Esophagus (tissue), 2 donors: ENCODE results near the gene RAB40B. TPM values are rescaled to one million over a fixed set of nuclear protein-coding genes. Genes with fewer than 3 reads are reported as not detected.
A peak's percentile ranks its signal among the peaks of the same experiment; 100 is the strongest.

ENCODE experiments used
- H3K27ac ChIP-seq, 2 donors: one replicate each; pipeline ENCODE4 v1.5.1; 2013; ENCODE audit warnings: low read depth in 2 of 2, mild to moderate bottlenecking in 2 of 2, inconsistent platforms in 1 of 2, low read length in 1 of 2, moderate library complexity in 1 of 2
- H3K27me3 ChIP-seq, 2 donors: one replicate each; pipeline ENCODE4 v1.6.1; 2013; ENCODE audit warnings: low read length in 2 of 2, control low read depth in 1 of 2, mild to moderate bottlenecking in 1 of 2; ENCODE audit not compliant: insufficient read depth in 2 of 2, control insufficient read depth in 1 of 2
- H3K36me3 ChIP-seq, 2 donors: one replicate each; pipeline ENCODE4 v1.6.1; 2013; ENCODE audit warnings: low read length in 1 of 2; ENCODE audit not compliant: control insufficient read depth in 2 of 2, insufficient read depth in 2 of 2
- H3K4me1 ChIP-seq, 2 donors: one replicate each; pipeline ENCODE4 v1.6.1; 2013; ENCODE audit warnings: low read length in 1 of 2; ENCODE audit not compliant: control insufficient read depth in 2 of 2, insufficient read depth in 2 of 2
- H3K4me3 ChIP-seq, 2 donors: one replicate each; pipeline ENCODE4 v1.5.1; 2013; ENCODE audit warnings: low read length in 2 of 2, mild to moderate bottlenecking in 2 of 2, low read depth in 1 of 2, moderate library complexity in 1 of 2
- H3K9me3 ChIP-seq, 2 donors: one replicate each; pipeline ENCODE4 v1.6.1; 2013; ENCODE audit warnings: mild to moderate bottlenecking in 2 of 2, low read depth in 1 of 2, low read length in 1 of 2, moderate library complexity in 1 of 2; ENCODE audit not compliant: control insufficient read depth in 2 of 2, insufficient read depth in 1 of 2
- WGBS, 2 donors: extraction: QIAGEN DNeasy Blood & Tissue Kit; methylation state at CpG; one replicate each; pipeline ENCODE4 v1.1.7; 2013; 5-methylcytosine and 5-hydroxymethylcytosine counted together
- polyA plus RNA-seq, 2 donors: library from polyadenylated mRNA; stranded (reverse); fragments of 200-250 nt; gene quantifications; one replicate each; pipeline ENCODE4 v1.2.3, GENCODE V29; 2013
- donor health status: healthy with polysubstance abuse.
- donor health status: Bipolar disorder and iron deficiency.

RAB40B gene
- polyA plus RNA-seq, 2 donors: 9.3 to 9.7 TPM

DNA sequence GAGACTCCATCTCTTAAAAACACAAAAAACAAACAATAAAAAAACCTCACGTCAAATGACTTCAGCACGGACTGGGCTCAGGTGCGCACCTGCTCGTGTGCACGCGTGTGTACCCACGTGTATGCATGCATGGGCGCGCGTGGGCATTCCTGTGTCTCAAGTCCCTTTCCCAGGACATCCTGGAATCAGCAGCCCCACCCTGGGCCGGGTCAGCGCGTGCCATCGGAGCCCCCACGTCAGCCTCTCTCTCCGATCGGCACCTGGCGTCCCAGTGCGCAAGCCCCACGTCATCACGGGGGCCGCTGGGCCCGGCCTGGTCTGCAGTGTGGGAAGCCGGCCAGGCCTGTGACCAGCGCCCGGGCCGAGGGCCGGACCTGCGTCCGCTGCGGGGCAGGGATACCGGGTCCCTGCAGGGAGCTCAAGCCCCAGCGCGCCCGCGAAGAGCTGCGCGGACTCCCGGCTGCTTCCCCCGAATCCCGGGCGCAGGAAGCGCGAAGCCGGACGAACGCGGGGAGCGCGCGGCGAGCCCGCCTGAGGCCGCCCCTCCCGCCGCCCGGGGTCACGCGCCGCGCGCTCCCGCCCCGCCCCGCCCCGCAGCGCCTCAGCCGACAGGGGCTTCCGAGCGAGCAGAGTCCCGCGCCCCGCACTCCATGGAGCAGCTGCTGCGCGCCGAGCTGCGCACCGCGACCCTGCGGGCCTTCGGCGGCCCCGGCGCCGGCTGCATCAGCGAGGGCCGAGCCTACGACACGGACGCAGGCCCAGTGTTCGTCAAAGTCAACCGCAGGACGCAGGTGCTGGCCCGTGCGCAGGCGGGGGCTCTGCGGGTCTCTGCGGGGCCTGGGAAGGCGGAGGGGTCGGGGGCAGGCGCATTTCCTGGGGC is 36.7 kb upstream of the RAB40B start, which contains the start of gene FN3K:
FN3K (plus strand) TSS at position 629 of the 880 bp plus-strand sequence; CDS start at position 651, 22 bp downstream.
- Histone ChIP-seq H3K36me3 (no peaks in the 10 kb centered on the region), H3K27me3 (no peaks in the 10 kb centered on the region), H3K4me3 (peak within 1 kb of the TSS; percentile 66 to 79), H3K27ac (peak within 1 kb of the TSS; percentile 51 to 52), H3K4me1 (peaks cover 0 to 4% of the 10 kb centered on the region in 2 donors), H3K9me3 (peaks cover 0 to 8% of the 10 kb centered on the region in 2 donors)
- 4 to 6% methylated on average over 57 to 101 of the region's 101 CpGs for WGBS, 2 donors

DNA sequence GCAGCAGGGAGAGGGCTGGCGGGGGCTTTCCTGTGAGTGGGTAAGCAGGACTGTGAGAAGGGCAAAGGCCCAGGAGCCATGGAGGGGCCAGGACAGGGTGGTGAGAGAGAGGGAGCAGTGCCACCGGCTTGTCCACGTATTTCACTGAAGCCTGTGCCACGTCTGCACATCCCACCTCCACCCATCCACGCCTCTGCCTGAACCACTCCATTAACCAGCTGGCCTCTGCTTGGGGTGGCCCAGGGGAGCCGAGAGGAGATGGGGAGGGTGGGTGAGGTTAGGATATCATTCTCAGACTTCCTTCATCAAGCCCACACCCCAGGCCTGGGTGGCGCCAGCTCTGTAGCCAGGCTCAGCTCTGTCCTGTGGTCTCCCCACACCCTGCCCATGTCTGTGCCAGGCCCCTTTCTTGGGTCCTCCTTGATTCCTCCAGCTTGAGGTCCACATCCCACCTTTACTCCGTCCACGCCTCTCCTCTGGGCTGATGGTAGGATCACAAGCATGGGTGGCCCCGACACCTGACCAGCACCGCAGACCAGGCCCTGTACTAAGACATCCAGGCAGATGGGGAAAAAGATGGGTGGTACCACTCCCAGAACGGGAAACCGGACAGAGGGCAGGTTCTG is 33.7 kb upstream of the RAB40B start:
- peaks cover 0 to 8% of the 10 kb centered on the region in 2 donors for H3K9me3 ChIP-seq
- no peak overlapping the region for H3K27ac ChIP-seq
- 92 to 94% methylated on average over 13 of the region's 13 CpGs for WGBS, 2 donors
- peaks cover 0 to 12% of the 10 kb centered on the region in 2 donors for H3K36me3 ChIP-seq
- peaks cover 0 to 4% of the 10 kb centered on the region in 2 donors for H3K4me1 ChIP-seq
- H3K27me3 ChIP-seq: no peaks in the 10 kb centered on the region
- H3K4me3 ChIP-seq: no peak overlapping the region

DNA sequence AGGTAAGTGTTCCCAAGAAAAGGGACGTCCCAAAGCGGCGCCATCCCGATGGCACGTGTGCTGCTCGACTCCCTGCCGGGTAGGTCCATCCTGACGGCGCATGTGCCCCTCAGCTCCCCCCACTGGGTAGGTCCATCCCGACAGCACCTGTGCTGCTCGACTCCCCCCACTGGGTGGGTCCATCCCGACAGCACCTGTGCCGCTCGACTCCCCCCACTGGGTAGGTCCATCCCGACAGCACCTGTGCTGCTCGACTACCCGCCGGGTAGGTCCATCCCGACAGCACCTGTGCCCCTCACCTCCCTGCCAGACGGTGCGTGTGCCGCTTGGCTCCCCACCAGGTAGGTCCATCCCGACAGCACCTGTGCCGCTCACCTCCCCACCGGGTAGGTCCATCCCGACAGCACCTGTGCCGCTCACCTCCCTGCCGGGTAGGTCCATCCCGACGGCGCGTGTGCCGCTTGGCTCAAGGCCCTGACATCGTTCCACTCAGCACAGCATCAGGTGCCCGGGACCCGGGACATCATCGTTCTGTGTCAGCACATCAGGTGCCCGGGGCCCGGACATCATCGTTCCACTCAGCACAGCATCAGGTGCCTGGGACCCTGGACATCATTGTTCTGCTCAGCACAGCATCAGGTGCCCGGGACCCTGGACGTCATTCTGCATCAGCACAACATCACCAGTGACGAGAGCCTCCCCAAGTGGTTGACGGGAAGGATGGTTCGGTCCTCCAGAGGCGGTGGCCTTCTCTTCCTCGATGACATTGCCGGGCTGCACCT is 31.2 kb upstream of the RAB40B start:
- H3K4me3 ChIP-seq: no peak overlapping the region
- no peaks in the 10 kb centered on the region for H3K27me3 ChIP-seq
- H3K36me3 ChIP-seq: peaks cover 8 to 20% of the 10 kb centered on the region in 2 donors
- 87% methylated on average over 48 of the region's 48 CpGs for WGBS, 2 donors
- H3K9me3 ChIP-seq: peaks cover 0 to 8% of the 10 kb centered on the region in 2 donors
- H3K27ac ChIP-seq: no peak overlapping the region
- H3K4me1 ChIP-seq: no peaks in the 10 kb centered on the region

DNA sequence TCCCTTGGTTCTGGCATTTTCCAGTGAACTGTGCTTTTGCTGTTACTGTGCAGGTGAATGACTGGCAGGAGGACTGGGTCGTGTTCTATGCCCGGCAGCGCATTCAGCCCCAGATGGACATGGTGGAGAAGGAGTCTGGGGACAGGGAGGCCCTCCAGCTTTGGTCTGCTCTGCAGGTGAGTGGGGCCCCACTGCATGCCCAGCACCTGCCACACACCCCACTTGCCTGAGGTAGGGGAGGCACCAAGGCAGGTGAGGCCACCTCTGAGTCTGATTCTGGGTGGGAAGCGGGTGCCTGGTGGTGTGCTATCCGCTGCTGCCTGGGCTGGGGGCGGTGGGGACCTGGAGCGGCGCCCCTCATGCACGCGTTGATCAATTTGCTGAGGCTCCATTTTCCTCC is 27.9 kb upstream of the RAB40B start:
- Histone ChIP-seq H3K27me3 (no peaks in the 10 kb centered on the region), H3K4me3 (no peak overlapping the region), H3K36me3 (peaks cover 18 to 28% of the 10 kb centered on the region in 2 donors), H3K4me1 (no peaks in the 10 kb centered on the region), H3K27ac (no peak overlapping the region), H3K9me3 (no peaks in the 10 kb centered on the region)
- 95 to 97% methylated on average over 10 of the region's 10 CpGs for WGBS, 2 donors

DNA sequence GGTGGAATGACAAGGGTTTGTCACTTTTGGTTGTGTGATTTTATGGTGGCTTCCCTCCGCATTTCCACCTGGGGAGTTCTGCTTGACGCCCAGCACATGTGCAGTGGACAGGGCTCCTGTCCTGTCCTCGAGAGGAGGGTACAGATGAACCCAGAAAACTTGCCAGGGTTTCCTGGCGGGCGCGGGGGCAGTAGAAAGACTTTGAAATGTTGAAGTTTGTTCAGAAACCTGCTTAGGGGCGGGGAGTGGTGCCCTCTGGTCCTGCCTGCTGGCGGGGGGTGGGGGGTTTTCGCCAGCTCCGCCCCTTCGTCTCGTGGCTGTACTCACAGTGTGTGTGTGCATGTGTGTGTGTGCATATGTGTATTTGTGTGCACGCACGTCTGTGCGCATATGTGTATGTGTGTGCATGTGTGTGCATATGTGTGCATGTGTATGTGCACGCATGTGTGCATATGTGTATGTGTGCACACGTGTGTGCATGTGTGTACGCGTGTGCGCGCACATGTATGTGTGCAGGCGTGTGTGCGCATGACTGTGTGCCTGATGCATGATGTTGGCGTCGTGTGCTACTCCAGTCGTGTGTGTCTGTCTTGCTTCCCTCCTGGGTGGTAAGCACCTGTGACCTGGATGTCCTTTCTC is 24.8 kb upstream of the RAB40B start:
- 91% methylated on average over 26 of the region's 26 CpGs for WGBS, 2 donors
- Histone ChIP-seq H3K9me3 (no peaks in the 10 kb centered on the region), H3K4me1 (no peaks in the 10 kb centered on the region), H3K27ac (no peak overlapping the region), H3K4me3 (no peak overlapping the region), H3K27me3 (no peaks in the 10 kb centered on the region), H3K36me3 (peaks cover 18 to 33% of the 10 kb centered on the region in 2 donors)

DNA sequence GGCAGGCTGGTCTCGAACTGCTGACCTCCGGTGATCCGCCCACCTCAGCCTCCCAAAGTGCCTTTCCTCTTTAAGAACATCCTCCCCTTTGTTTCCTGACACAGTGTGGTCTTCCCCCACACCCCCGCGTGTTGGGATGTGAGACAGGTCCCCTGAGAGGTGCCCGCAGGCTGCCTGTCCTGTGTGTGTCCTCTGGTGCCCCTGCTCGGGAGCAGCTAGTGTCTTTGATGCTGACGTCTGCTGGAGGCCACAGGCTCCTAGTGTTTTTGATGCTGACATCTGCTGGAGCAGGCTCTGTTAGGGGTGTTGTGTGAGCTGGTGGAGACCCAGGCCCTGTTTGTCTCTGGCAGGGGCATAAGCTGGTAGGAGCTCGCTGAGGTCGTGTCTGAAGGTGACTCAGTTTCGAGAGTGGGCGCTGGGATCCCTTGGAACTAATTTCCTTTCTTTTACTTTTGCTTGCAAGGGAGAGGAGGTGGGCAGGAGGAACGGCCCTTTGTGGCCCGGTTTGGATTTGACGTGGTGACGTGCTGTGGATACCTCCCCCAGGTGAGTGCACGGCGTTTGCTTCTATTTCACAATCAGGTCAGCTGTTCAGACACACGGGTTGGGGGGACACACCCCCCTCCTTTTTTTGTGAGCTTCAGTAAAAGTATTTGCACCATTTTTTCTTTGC is 24.0 kb upstream of the RAB40B start:
- no peak overlapping the region for H3K27ac ChIP-seq
- H3K36me3 ChIP-seq: peaks cover 18 to 33% of the 10 kb centered on the region in 2 donors
- peaks cover 0 to 7% of the 10 kb centered on the region in 2 donors for H3K4me1 ChIP-seq
- H3K9me3 ChIP-seq: no peaks in the 10 kb centered on the region
- no peak overlapping the region for H3K4me3 ChIP-seq
- no peaks in the 10 kb centered on the region for H3K27me3 ChIP-seq
- WGBS, 2 donors: 85 to 89% methylated on average over 19 of the region's 19 CpGs

DNA sequence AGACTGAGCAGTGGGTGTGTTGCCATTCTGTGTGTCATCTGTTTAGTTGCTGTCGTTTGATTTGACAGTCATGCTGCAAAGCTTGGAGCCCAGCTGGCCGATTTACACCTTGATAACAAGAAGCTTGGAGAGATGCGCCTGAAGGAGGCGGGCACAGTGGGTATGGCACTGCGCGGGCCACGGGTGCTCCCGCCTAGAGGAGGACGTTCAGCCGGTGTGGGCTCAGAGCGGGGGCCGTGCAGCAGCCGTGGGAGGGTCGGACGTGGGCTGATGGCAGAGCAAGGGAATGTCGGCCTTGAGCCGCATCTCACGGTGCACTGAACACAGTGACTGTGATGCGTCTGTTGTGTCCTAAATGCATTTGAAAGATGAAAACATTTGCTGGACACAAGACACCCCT is 21.7 kb upstream of the RAB40B start:
- no peaks in the 10 kb centered on the region for H3K27me3 ChIP-seq
- H3K27ac ChIP-seq: no peak overlapping the region
- H3K4me3 ChIP-seq: no peak overlapping the region
- H3K4me1 ChIP-seq: peaks cover 0 to 12% of the 10 kb centered on the region in 2 donors
- peaks cover 10 to 22% of the 10 kb centered on the region in 2 donors for H3K36me3 ChIP-seq
- WGBS, 2 donors: 93 to 94% methylated on average over 19 of the region's 19 CpGs
- no peaks in the 10 kb centered on the region for H3K9me3 ChIP-seq

DNA sequence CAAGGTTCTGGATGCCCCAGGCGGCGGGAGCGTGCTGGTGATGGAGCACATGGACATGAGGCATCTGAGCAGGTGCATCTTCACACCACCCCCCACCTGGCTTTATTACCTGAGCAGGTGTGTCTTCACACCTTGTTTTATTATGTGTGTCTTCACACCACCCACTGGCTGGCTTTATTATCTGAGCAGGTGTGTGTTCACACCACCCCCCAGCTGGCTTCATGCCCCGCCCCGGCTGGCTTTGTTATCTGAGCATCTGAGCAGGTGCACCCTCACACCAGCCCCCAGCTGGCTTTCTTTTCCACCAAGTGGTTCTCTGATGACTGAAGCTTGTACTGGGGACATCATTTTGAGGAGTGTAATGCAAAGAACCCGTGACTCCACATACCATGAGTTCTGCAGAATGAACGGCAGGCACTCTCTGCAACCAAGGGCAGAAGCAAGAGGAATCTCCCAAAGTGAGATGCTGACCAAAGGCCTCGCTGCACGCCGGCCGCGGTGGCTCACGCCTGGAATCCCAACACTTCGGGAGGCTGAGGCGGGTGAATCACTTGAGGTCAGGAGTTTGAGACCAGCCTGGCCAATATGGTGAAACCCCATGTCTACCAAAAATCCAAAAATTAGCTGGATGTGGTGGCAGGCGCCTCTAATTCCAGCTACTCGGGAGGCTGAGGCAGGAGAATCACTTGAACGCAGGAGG is 20.6 kb upstream of the RAB40B start:
- peaks cover 0 to 12% of the 10 kb centered on the region in 2 donors for H3K4me1 ChIP-seq
- H3K27ac ChIP-seq: no peak overlapping the region
- no peaks in the 10 kb centered on the region for H3K9me3 ChIP-seq
- WGBS, 2 donors: 95% methylated on average over 18 of the region's 18 CpGs
- H3K27me3 ChIP-seq: no peaks in the 10 kb centered on the region
- peaks cover 10 to 22% of the 10 kb centered on the region in 2 donors for H3K36me3 ChIP-seq
- H3K4me3 ChIP-seq: no peak overlapping the region
